Prostate gland (tissue), 2 donors: ENCODE data around the gene NCOR1. TPM values are rescaled to one million over a fixed set of nuclear protein-coding genes. Genes with fewer than 3 reads are reported as not detected.
A peak's percentile ranks its signal among the peaks of the same experiment; 100 is the strongest.

ENCODE experiments used
- DNase-seq: peaks from one replicate; pipeline ENCODE4 v3.0.0-alpha.2; 2019; ENCODE audit warnings: low spot score
- H3K27ac ChIP-seq, 2 donors: fragments of 200-600 bp; sonication (generic); 2 replicates each; pipeline ENCODE4 v1.5.1; 2017 to 2019
- H3K27me3 ChIP-seq: fragments of 200-600 bp; sonication (generic); replicated peaks from 2 replicates; pipeline ENCODE4 v1.5.1; 2019; ENCODE audit not compliant: insufficient read depth
- H3K36me3 ChIP-seq, 2 donors: fragments of 200-600 bp; sonication (generic); 1 replicate in 1 of 2; 2 replicates in 1 of 2; pipeline versions ENCODE4 v1.5.1 to v1.8.1; 2017 to 2019
- H3K4me1 ChIP-seq: fragments of 200-600 bp; sonication (generic); replicated peaks from 2 replicates; pipeline ENCODE4 v1.5.1; 2019
- H3K4me3 ChIP-seq, 2 donors: fragments of 200-600 bp; sonication (generic); 2 replicates each; pipeline ENCODE4 v1.5.1; 2017 to 2019
- H3K9me3 ChIP-seq: fragments of 200-600 bp; sonication (generic); 2 replicates; pipeline ENCODE4 v1.5.1; 2017
- CTCF ChIP-seq, 4 experiments: fragments of 200-600 bp in 2 of 4; fragments of 450-650 bp in 2 of 4; sonication (generic) in 2 of 4; IDR thresholded peaks; 1 replicate in 3 of 4; 2 replicates in 1 of 4; pipeline ENCODE4 v1.5.1; 2016 to 2019; ENCODE audit warnings: antibody characterized with exemption in 4 of 4, mild to moderate bottlenecking in 2 of 4, moderate library complexity in 2 of 4
- POLR2A ChIP-seq: fragments of 450-650 bp; IDR thresholded peaks from one replicate; pipeline ENCODE4 v1.6.1; 2016; ENCODE audit warnings: antibody characterized with exemption, mild to moderate bottlenecking
- POLR2AphosphoS5 ChIP-seq: sonication (generic); formaldehyde crosslinking; IDR thresholded peaks from one replicate; pipeline ENCODE4 v1.6.1; 2017; ENCODE audit warnings: antibody characterized with exemption
- WGBS: methylation state at CpG from one replicate; pipeline ENCODE4 v1.1.5; 2018; 5-methylcytosine and 5-hydroxymethylcytosine counted together
- intact Hi-C: fragments of 100-400 bp; cut with DNase I; formaldehyde crosslinking; loops from one replicate; pipeline ENCODE4 v1.14.2; 2022
- total RNA-seq, 2 donors: library from RNA; depleted of rRNA; stranded (reverse); fragments of >200 nt; gene quantifications; one replicate each; pipeline ENCODE4 v1.1.0, GENCODE V29; 2016

Gene NCOR1
- total RNA-seq, 2 donors from 2014 or later = 123 to 209 TPM

DNA sequence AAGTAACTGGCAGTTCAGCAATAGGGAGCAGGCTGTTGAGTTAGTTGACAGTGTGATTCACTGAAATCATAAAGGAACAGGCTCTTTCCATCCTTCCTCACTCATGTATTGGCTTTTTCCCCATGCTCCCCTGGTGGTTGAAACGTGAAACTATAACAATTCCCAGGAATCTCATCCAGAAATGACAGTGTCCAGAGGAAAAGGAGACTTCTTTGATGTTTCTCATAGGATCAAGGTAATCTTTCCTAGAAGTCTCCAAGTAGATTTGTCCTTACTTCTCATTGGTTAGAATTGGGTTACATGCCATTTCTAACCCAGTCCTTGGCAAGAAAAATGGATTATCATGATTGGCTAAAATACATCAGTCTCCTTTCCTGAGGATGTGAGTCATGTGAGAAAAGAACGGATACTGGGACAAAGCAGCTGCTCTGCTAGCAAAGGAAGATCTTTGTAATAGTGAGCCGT is 201.4 kb downstream of the NCOR1 start:
- H3K4me1 ChIP-seq = no peaks in the 10 kb centered on the region
- intact Hi-C loops = no loop called here
- no peaks in the 10 kb centered on the region for H3K36me3 ChIP-seq
- no peaks in the 10 kb centered on the region for H3K27me3 ChIP-seq
- H3K4me3 ChIP-seq = no peak overlapping the region
- no peaks in the 10 kb centered on the region for H3K9me3 ChIP-seq
- peak in 3 of 4 experiments; percentile 13 to 36 (median 27) for TF ChIP-seq CTCF (IDR thresholded peaks at IDR 0.05)
- peak; percentile 13 for TF ChIP-seq POLR2AphosphoS5
- no peak for TF ChIP-seq POLR2A
- DNase-seq = no peak
- WGBS = 37% methylated on average over 3 of the region's 3 CpGs
- H3K27ac ChIP-seq = no peak overlapping the region

DNA sequence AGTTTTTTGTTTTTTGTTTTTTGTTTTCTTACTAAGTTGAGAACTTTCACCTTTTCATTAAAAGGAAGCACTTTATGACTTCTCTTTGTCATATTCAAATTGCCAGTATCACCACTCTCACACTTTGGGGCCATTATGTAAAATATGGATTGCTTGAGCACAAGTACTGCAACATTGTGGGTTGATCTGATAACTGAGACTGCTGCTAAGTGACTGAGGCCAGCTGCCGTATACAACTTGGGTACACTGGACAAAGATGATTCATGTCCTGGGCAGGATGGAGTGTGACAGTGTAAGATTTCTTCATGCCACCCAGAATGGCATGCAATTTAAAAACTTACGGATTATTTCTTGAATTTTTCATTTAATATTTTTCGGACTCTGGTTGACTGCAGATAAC is 207.9 kb downstream of the NCOR1 start:
- intact Hi-C loops = no loop called here
- 84% methylated on average over 3 of the region's 3 CpGs for WGBS
- TF ChIP-seq POLR2AphosphoS5 (no peak), POLR2A (no peak), CTCF (IDR thresholded peaks at IDR 0.05) (no peak)
- no peaks in the 10 kb centered on the region for H3K4me1 ChIP-seq
- no peak for DNase-seq
- H3K9me3 ChIP-seq = no peaks in the 10 kb centered on the region
- H3K27ac ChIP-seq = no peak overlapping the region
- H3K36me3 ChIP-seq = peaks cover 0 to 24% of the 10 kb centered on the region in 2 donors
- H3K4me3 ChIP-seq = no peak overlapping the region
- H3K27me3 ChIP-seq = no peaks in the 10 kb centered on the region

- Histone ChIP-seq H3K27me3 (no peaks in the 10 kb centered on the region), H3K4me1 (peaks cover 6% of the 10 kb centered on the region), H3K4me3 (no peak overlapping the region), H3K9me3 (no peaks in the 10 kb centered on the region), H3K27ac (no peak overlapping the region), H3K36me3 (peaks cover 0 to 26% of the 10 kb centered on the region in 2 donors)
- intact Hi-C loops = no loop called here
- no peak for TF ChIP-seq CTCF (IDR thresholded peaks at IDR 0.05)
- no peak for TF ChIP-seq POLR2A
- TF ChIP-seq POLR2AphosphoS5 = no peak
- WGBS = 100% methylated on average over 1 of the region's 1 CpG
- no peak for DNase-seq
Observed at GRCh38 chr17:16005636-16006035, 209.7 kb downstream of the NCOR1 start.

DNA sequence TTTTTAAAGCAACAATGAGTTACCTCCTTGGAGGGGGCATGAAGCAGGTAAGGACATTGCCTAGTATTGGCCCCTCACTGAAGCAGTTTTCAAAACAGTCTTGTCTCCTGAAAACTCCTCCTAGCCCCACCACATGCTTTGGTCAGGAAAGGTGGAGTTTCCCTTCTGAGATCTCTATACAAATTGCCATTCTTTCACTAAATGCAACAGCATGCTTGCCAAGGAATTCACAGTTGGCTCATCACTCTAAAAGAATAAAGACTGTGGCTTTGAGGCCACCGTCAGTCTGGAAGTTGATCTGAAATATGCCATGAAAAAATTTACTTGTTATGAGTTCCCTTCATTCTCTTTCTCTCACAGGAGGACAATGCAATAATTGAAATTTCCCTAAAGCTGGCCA is 211.5 kb downstream of the NCOR1 start:
- WGBS = 72% methylated on average over 1 of the region's 1 CpG
- no peak for DNase-seq
- intact Hi-C loops = loop anchor here (5.0 kb wide), 1 partner anchor 213 kb away; the partner anchor contains the start of genes NCOR1 and PIGL
- Histone ChIP-seq H3K27me3 (no peaks in the 10 kb centered on the region), H3K4me1 (peaks cover 7% of the 10 kb centered on the region), H3K9me3 (no peaks in the 10 kb centered on the region), H3K27ac (no peak overlapping the region), H3K4me3 (no peak overlapping the region), H3K36me3 (peaks cover 0 to 26% of the 10 kb centered on the region in 2 donors)
- TF ChIP-seq CTCF (IDR thresholded peaks at IDR 0.05) (no peak), POLR2A (no peak), POLR2AphosphoS5 (no peak)

DNA sequence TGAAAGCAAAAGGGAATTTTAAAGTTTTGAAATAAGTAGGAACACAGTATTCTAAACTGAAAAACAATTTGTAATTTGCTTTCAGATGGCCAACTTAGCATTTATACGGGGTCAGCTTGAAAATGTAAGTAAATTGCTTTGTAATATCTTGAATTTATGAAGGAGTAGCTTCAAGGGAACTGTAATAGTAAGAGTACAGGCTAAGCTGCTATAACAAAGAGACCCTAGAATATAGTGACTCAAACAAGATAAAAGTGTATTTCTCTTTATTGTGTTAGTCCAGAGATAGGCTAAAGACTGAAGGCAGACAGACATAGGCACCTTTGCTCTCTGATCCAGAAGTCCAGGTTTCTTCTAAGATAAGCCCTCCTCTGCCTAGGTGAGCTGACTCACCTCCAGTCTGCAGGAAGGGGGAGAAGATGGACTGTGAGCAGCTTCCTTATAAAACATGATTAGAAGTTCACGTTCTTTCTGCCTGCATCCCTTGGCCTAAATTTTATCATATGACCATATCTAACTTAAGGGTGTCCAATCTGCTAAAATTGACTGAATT is 212.6 kb downstream of the NCOR1 start:
- no peak overlapping the region for H3K4me3 ChIP-seq
- 91% methylated on average over 2 of the region's 2 CpGs for WGBS
- H3K9me3 ChIP-seq = no peaks in the 10 kb centered on the region
- H3K27ac ChIP-seq = no peak overlapping the region
- peaks cover 0 to 26% of the 10 kb centered on the region in 2 donors for H3K36me3 ChIP-seq
- no peak for DNase-seq
- no peaks in the 10 kb centered on the region for H3K27me3 ChIP-seq
- intact Hi-C loops = loop anchor here (5.0 kb wide), 1 partner anchor 215 kb away; the partner anchor contains the start of genes NCOR1 and PIGL
- TF ChIP-seq CTCF (IDR thresholded peaks at IDR 0.05) = no peak
- TF ChIP-seq POLR2AphosphoS5 = no peak
- TF ChIP-seq POLR2A = no peak
- peaks cover 7% of the 10 kb centered on the region for H3K4me1 ChIP-seq
